Endothelial cell of umbilical vein (primary cell): Measurements from ENCODE around the gene ADAMTS6.

Experiments
- EZH2 ChIP-seq: IDR thresholded peaks from 2 replicates; pipeline ENCODE4 v1.6.1; 2012; ENCODE audit warnings: borderline replicate concordance, low read depth, mild to moderate bottlenecking, moderate library complexity, low read length, inconsistent platforms; ENCODE audit not compliant: severe bottlenecking
- FOS ChIP-seq: IDR thresholded peaks from 2 replicates; pipeline ENCODE4 v1.6.1; 2011; ENCODE audit warnings: mild to moderate bottlenecking, low read length, moderate library complexity, borderline replicate concordance; ENCODE audit not compliant: insufficient read depth
- TF ChIP-seq, protein P1 (sequence below), 2 donors: IDR thresholded peaks; 1 replicate in 1 of 2; 2 replicates in 1 of 2; pipeline ENCODE4 v1.5.1; 2011; ENCODE audit warnings: low read length in 2 of 2, mild to moderate bottlenecking in 2 of 2, moderate library complexity in 2 of 2, control low read depth in 1 of 2, inconsistent platforms in 1 of 2, low read depth in 1 of 2; ENCODE audit not compliant: insufficient read depth in 1 of 2; ENCODE audit errors: extremely low read depth in 1 of 2

DNA sequence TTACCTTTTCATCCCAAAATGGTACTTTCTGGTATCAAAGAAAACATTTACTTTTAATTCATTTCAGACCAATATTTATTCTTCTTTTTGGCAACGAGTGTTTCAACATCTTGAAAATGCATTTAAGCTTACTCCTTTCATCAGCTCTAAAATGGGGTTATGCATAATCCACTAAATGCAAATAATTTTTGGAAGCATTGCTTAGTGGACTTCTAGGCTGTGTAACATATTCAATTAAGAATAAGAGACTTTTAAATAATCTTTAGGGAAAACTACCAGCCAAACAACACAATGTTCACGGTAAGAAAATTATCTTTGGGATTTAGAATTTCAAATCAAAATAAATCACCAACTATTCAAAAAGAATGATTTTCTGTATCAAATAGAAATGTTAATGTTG lies 118.2 kb downstream of the ADAMTS6 start:
- TF ChIP-seq FOS (no peak), EZH2 (no peak)
- TF ChIP-seq, protein P1, sequence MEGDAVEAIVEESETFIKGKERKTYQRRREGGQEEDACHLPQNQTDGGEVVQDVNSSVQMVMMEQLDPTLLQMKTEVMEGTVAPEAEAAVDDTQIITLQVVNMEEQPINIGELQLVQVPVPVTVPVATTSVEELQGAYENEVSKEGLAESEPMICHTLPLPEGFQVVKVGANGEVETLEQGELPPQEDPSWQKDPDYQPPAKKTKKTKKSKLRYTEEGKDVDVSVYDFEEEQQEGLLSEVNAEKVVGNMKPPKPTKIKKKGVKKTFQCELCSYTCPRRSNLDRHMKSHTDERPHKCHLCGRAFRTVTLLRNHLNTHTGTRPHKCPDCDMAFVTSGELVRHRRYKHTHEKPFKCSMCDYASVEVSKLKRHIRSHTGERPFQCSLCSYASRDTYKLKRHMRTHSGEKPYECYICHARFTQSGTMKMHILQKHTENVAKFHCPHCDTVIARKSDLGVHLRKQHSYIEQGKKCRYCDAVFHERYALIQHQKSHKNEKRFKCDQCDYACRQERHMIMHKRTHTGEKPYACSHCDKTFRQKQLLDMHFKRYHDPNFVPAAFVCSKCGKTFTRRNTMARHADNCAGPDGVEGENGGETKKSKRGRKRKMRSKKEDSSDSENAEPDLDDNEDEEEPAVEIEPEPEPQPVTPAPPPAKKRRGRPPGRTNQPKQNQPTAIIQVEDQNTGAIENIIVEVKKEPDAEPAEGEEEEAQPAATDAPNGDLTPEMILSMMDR (IDR thresholded peaks at IDR 0.05; ENCODE audit: extremely low read depth in 1 of 2, insufficient read depth in 1 of 2, low read depth in 1 of 2, low read length in 2 of 2) = no peak
